Progenitor cell of endocrine pancreas (in vitro differentiated cells): ENCODE data around the gene ITPR3. TPM values are rescaled to one million over a fixed set of nuclear protein-coding genes. Genes with fewer than 3 reads are reported as not detected.

Experiments
- DNase-seq: peaks from one replicate; pipeline ENCODE4 v3.0.0; 2021; ENCODE audit warnings: low spot score; ENCODE audit not compliant: unreplicated experiment
- H3K27ac Mint-ChIP-seq: 2 replicates; pipeline ENCODE4 v1.8.0; 2021; ENCODE audit warnings: mild to moderate bottlenecking, moderate library complexity, mixed read lengths
- H3K27me3 Mint-ChIP-seq: 2 replicates; pipeline ENCODE4 v1.8.0; 2021; ENCODE audit warnings: mixed read lengths
- H3K36me3 Mint-ChIP-seq: 2 replicates; pipeline ENCODE4 v1.8.0; 2022; ENCODE audit warnings: mixed read lengths; ENCODE audit not compliant: insufficient read depth
- H3K4me1 Mint-ChIP-seq: 2 replicates; pipeline ENCODE4 v1.8.0; 2021; ENCODE audit warnings: low read depth, mixed read lengths
- H3K4me3 Mint-ChIP-seq: 2 replicates; pipeline ENCODE4 v1.8.0; 2021; ENCODE audit warnings: low read depth, mild to moderate bottlenecking, moderate library complexity, mixed read lengths
- H3K9me3 Mint-ChIP-seq: 2 replicates; pipeline ENCODE4 v1.8.0; 2021; ENCODE audit warnings: low read depth, mixed read lengths
- total RNA-seq: library from RNA; stranded (reverse); gene quantifications from 2 replicates; pipeline ENCODE4 v1.2.1, GENCODE V29; 2021
- TF ChIP-seq, protein P1 (sequence below): fragments of 200-600 bp; sonication (generic); IDR thresholded peaks from one replicate; pipeline ENCODE4 v1.5.0; 2021; ENCODE audit warnings: antibody characterized with exemption, mild to moderate bottlenecking; ENCODE audit not compliant: unreplicated experiment

The ITPR3 gene
- total RNA-seq, 1 donor from 2014 or later = 28.3 TPM

DNA sequence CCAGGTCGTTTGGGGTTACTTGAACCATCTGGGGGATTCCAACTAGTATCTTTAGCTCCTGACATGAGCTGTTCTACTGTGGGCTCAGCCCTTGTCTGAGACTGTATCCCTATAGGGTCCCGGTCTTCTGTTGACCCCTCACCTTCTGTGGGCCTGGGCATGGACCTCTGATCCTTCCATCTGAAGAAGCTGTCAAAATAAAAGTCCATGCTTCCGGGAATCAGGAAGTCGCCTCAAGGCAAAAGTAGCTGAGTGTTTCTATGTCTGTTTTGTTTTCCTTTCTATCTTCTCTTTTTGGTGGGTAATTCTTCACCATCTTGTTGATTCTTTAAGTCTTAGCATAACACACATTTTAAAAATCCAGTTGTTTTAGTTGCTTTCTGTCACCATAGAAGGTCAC, 30.3 kb downstream of the ITPR3 start:
- H3K4me1 Mint-ChIP-seq = no peaks in the 10 kb centered on the region
- no peaks in the 10 kb centered on the region for H3K9me3 Mint-ChIP-seq
- no peak for DNase-seq
- TF ChIP-seq, protein P1, sequence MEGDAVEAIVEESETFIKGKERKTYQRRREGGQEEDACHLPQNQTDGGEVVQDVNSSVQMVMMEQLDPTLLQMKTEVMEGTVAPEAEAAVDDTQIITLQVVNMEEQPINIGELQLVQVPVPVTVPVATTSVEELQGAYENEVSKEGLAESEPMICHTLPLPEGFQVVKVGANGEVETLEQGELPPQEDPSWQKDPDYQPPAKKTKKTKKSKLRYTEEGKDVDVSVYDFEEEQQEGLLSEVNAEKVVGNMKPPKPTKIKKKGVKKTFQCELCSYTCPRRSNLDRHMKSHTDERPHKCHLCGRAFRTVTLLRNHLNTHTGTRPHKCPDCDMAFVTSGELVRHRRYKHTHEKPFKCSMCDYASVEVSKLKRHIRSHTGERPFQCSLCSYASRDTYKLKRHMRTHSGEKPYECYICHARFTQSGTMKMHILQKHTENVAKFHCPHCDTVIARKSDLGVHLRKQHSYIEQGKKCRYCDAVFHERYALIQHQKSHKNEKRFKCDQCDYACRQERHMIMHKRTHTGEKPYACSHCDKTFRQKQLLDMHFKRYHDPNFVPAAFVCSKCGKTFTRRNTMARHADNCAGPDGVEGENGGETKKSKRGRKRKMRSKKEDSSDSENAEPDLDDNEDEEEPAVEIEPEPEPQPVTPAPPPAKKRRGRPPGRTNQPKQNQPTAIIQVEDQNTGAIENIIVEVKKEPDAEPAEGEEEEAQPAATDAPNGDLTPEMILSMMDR = no peak
- peaks cover 4% of the 10 kb centered on the region for H3K36me3 Mint-ChIP-seq
- no peak overlapping the region for H3K27ac Mint-ChIP-seq
- no peak overlapping the region for H3K4me3 Mint-ChIP-seq
- no peaks in the 10 kb centered on the region for H3K27me3 Mint-ChIP-seq

DNA sequence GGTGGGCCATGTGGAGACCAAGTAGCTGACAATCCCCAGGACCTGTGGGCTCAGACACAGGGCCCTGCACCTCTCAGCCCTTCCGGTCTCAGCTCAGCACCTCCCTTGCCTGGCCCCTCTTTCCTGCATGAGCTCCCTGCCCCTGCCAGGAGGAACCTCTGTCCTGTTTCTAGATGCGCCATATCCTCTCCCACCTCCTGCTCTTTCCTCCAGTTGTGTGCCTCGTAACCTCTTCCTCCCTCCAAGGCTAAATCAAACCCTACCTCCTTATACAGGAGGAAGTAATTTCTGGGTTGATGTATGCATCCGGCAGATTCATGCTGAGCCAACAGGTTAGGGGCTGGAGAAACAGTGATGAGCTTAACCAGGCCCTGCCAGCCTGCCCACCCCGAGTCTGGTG, 30.9 kb downstream of the ITPR3 start:
- H3K27ac Mint-ChIP-seq = no peak overlapping the region
- H3K36me3 Mint-ChIP-seq = peaks cover 4% of the 10 kb centered on the region
- H3K27me3 Mint-ChIP-seq = no peaks in the 10 kb centered on the region
- DNase-seq = no peak
- no peak overlapping the region for H3K4me3 Mint-ChIP-seq
- TF ChIP-seq, protein P1 = no peak
- no peaks in the 10 kb centered on the region for H3K9me3 Mint-ChIP-seq
- H3K4me1 Mint-ChIP-seq = no peaks in the 10 kb centered on the region

DNA sequence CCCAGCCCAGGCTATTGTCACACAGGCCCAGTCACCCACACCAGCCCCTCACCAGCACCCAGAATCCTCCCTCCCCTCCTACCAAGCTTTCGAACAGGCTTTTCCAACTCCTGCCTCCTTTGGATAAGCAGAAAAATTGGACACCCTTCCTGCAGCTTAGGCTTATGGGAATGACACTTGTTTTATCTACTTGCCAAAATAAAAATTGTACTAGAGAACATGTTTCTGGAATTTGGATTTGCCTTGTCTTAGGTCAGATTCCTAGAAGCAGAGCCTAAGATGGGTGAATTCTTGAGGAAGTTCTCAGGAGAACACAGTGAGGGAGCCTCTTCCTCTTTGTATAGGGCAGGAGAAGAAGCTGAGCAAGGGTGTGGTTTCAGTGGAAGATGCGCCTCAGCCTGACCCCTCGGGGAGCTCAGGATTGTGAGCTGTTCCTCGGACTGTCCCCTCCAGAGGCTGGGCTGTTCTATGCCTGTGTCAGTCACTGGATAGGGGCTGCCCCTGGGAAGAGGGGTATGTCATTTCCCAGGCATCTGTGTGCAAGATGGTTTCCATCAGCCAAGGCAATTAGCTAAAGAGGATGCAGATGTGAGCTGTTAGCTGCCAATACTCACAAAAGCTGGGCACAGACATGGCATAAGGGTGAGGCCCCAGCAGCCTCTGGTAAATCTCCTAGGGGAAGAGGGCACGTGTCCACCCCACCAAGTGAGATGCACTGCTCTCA, 33.9 kb downstream of the ITPR3 start:
- Mint-ChIP-seq H3K9me3 (no peaks in the 10 kb centered on the region), H3K4me1 (no peaks in the 10 kb centered on the region), H3K27ac (no peak overlapping the region), H3K4me3 (no peak overlapping the region), H3K27me3 (no peaks in the 10 kb centered on the region), H3K36me3 (peaks cover 2% of the 10 kb centered on the region)
- DNase-seq = no peak
- TF ChIP-seq, protein P1 = no peak

DNA sequence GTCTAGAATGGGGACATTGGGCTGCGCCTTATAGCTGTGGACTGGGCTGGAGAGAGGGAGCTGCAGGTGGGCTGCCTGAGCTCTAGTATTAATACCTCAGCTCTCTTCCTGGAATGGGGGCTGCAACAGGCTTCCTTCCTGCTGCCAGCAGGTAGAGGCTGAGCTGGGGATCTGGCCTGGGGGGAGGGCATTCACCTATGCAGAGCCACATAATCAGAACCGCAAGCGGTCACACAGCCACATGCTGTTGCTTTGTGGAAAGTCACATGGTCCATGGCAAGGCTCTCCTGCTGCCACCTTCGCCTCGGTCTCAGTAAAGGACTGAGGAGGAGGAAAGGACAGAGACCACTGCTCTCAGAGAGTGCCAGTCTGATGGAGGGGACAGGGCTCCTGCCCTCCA, 35.7 kb downstream of the ITPR3 start:
- no peaks in the 10 kb centered on the region for H3K27me3 Mint-ChIP-seq
- TF ChIP-seq, protein P1 = no peak
- H3K9me3 Mint-ChIP-seq = no peaks in the 10 kb centered on the region
- DNase-seq = no peak
- no peak overlapping the region for H3K4me3 Mint-ChIP-seq
- H3K27ac Mint-ChIP-seq = no peak overlapping the region
- H3K36me3 Mint-ChIP-seq = no peaks in the 10 kb centered on the region
- H3K4me1 Mint-ChIP-seq = no peaks in the 10 kb centered on the region

DNA sequence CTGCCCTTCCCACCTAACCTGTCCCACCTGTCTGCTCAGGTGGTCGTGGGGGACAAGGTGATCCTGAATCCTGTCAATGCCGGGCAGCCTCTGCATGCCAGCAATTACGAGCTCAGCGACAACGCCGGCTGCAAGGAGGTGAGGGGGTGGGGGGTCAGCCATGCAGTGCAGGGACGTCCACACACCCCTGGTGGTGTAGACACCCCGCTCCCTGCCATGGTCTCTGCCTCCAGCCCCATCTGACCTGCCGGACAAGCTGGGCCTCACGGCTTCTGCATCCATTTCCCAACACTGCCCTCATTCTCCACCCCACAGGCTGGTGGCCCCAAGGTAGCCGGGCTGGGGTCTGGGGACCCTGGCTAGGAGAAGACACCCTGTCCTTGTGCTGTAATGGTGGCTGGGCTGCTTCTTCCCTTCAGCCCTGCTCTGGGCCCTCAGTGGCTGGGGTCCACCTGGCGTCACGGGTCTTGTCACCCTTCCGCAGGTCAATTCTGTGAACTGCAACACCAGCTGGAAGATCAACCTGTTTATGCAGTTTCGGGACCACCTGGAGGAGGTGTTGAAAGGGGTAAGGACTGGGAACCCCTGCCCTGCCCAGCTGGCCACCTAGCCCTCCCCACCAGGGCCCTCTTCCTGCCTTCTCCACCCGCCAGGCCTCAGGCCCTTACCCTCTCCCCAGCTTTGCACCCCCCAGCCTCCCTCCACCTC, 38.0 kb downstream of the ITPR3 start:
- Mint-ChIP-seq H3K4me1 (no peaks in the 10 kb centered on the region), H3K4me3 (no peak overlapping the region), H3K27ac (no peak overlapping the region), H3K27me3 (no peaks in the 10 kb centered on the region), H3K9me3 (no peaks in the 10 kb centered on the region), H3K36me3 (no peaks in the 10 kb centered on the region)
- TF ChIP-seq, protein P1 = no peak
- no peak for DNase-seq
